ENCODE measurements around the gene PCNX3.
A peak's percentile ranks its signal among the peaks of the same experiment; 100 is the strongest.

PCNX3 gene

GRCh38 chr11:65615229-65615949 is at the start of gene PCNX3:
PCNX3 (plus strand) TSS chr11:65615776; CDS start chr11:65616312, 536 bp downstream.
- peak; percentile 100 for DNase-seq

- DNase-seq: no peak
Observed at GRCh38 chr11:65569164-65569972, 46.2 kb upstream of the PCNX3 start.

GRCh38 chr11:65569973-65570918 is 45.3 kb upstream of the PCNX3 start, which contains the start of gene ZNRD2:
ZNRD2 (plus strand) TSS chr11:65570477; CDS start chr11:65570492, 15 bp downstream.
- DNase-seq: peak; percentile 99

DNA sequence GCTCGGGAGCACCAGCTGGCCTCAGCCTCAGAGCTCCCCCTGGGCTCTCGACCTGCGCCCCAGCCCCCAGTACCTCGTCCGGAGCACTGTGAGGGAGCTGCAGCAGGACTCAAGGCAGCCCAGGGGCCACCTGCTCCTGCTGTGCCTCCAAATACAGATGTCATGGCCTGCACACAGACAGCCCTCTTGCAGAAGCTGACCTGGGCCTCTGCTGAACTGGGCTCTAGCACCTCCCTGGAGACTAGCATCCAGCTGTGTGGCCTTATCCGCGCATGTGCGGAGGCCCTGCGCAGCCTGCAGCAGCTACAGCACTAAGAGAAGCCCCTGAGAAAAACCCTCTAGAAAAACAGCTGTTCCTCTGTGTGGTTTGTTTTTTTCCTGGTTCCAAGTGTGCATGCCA is 44.2 kb upstream of the PCNX3 start:
- DNase-seq: no peak

- DNase-seq: no peak
Observed at GRCh38 chr11:65571940-65572339, 43.6 kb upstream of the PCNX3 start.

- DNase-seq: peak; percentile 89
Observed at GRCh38 chr11:65572356-65573051, 43.1 kb upstream of the PCNX3 start, which contains the start of gene FAM89B. FAM89B (plus strand) TSS chr11:65572538; CDS start chr11:65572670, 132 bp downstream.

GRCh38 chr11:65573391-65574079 is 42.0 kb upstream of the PCNX3 start:
- DNase-seq: no peak

DNA sequence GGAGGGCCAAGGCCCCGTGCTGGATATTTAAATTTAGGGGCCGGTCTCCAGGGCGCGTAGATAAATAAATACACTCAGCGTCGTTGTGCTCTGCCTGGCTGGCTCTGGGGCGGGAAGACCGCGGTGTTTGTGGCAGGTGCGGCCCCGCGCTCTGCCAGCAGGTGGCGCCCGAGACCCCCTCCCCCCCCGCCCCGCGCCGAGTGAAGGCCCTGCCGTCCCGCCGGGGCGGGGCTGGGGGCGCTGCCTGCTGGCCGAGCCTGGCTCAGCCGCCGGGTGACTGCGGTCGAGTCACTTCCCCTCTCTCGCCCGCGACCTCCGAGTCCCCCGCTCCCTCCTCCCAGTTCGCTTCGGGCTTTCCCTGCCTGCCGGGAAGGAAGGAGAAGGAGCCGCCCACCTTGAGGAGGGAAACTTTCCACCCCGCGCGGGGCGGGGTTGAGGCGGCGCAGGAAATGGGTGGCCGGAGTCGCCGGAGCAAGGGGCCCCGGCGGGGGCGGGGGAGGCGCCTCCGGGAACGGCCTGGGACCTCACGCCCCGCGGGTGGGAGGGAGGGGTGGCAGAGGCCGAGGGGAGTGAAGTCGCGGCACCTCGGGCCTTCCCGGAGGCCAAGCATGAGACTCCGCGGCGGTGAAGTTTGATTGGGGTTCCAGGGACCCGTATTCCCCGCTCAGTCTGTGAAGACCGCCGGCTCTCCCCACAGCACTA is 41.3 kb upstream of the PCNX3 start:
- DNase-seq: peak; percentile 95

- no peak for DNase-seq
Observed at GRCh38 chr11:65574811-65575567, 40.6 kb upstream of the PCNX3 start.

DNA sequence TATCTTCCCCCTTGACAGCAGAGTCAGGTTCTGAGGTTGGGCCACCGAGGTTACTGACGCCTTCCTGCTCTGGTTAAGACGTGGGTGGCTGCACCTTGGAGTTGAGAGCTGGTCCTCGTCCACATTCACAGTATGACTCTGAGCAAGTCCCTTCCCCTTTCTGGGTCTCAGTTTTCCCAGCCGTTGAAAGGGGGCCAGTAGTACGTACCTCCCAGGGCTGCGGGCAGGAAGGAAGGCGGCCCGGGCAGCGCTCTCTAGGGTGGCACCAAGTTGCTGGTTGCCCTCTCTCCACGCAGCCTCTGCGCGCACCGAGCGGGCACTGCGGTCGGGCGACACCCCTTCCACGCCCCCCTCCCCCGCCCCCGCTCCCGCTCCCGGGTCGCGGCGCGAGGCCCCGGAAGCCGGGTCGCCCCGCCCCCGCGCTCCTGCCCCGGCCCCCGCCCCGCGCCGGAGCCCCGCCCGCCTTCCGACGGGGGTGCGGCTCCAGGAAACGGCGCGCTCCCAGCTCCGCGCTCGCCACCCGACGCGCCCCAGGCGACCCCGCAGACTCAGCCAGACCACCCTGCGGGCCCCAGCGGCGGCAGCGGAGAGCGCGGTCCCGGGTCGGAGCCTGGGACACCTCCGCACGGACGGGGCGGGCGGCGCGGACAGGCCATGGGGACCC is 39.9 kb upstream of the PCNX3 start, which contains the start of gene EHBP1L1:
Gene EHBP1L1, plus strand, starts transcription at position 486 of the 664 bp plus-strand sequence. CDS start 250 bp downstream, outside the sequence.
- DNase-seq: peak; percentile 86

GRCh38 chr11:65576232-65576866 is 39.2 kb upstream of the PCNX3 start:
- no peak for DNase-seq

DNA sequence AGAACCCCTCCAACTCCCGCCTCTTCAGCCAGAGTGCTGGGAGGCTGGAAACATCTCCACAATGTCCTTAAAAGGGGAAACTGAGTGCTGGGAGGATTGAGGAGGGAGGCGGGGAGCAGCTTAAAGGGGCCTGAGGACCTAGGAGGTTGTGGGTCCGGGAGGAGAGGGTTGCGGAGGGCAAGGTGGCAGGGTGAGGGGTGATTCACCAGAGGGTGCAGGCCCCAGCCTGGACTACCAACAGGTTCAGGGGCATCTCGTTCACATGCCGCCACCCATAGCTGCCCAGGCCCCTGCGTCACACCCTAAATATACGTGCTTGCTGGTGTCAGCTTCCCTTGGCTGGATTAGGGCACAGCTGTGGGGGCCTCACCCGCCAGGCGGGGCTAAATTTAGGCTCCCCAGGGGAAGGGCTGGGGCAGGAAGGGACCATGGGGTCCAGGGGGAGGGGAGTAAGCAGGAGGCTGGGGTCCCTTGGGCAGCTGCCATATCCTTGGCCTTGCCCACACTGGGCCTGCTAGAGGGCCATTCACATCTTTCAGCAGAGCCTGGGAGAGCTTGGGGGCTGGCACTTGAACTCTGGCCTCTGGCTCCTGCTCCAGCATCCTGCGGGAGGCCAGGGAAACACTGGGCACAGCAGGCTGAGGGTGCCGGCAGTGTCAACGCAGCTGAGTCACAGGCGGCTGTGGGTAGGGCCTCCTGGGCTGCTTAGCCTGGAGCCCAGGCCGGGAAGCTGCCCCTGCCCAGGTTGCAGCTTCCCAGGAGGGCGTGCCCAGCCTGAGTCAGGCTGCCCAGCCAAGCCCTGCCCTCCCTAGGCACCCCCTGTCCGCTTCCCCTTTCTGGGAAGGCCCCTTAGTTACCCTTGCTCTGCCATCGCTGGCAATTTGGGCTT is 38.5 kb upstream of the PCNX3 start:
- peak; percentile 84 for DNase-seq

DNA sequence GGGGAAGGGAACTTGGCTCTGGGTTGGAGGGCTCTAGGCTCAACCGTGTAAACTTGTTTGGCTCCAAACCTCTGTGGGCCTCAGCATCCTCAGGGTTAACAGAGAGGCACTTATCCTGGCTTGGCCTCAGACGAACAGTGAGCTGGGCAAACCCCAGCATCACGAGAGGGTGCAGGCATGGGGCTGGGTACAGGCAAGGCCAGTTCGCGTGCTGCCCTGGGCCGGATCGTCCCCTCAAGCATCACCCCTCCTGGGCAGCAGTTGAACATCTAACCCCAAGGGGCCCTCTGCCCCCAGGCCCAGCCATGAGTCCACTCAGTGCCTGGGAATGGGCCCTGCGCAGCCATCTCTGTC is 37.8 kb upstream of the PCNX3 start:
- no peak for DNase-seq

- DNase-seq: no peak
Observed at GRCh38 chr11:65578134-65578533, 37.4 kb upstream of the PCNX3 start.

DNA sequence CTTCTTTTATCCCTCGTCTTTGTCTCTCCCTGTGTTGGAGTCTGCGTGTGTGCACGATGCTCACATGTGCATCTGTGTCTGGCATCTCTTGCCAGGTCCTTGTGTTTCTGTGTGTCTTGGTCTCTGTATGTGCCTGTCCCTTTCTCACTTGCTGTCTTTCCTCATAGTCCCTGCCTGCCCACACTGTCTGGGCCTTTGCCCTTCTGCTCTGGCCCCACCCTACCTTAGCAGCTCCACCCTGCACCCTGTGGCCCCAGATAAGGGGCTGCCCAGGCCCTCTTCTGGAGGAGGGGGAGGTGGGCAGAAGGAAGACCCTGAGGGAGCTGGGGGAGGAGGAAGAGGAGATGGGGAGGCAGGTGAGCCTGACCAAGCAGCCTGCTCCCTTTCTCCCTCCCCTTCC is 36.9 kb upstream of the PCNX3 start:
- DNase-seq: no peak

DNA sequence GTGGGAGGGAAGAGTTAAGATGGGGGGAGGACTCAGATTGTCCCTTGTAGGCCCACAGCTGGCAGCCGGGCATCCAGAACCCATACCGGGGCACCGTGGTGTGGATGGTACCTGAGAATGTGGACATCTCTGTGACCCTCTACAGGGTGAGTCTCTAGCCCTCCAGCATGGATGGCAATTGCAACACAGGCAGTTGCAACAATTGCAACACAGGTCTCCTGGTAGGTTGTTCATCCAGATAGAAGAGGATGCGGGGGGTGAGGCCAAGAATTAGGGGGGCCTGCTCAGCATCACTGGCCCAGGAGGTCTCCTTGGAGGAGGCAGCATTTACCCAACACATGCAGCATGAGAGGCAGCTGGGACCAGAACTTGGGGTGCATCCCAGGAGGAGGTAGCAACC is 36.3 kb upstream of the PCNX3 start:
- DNase-seq: no peak

DNA sequence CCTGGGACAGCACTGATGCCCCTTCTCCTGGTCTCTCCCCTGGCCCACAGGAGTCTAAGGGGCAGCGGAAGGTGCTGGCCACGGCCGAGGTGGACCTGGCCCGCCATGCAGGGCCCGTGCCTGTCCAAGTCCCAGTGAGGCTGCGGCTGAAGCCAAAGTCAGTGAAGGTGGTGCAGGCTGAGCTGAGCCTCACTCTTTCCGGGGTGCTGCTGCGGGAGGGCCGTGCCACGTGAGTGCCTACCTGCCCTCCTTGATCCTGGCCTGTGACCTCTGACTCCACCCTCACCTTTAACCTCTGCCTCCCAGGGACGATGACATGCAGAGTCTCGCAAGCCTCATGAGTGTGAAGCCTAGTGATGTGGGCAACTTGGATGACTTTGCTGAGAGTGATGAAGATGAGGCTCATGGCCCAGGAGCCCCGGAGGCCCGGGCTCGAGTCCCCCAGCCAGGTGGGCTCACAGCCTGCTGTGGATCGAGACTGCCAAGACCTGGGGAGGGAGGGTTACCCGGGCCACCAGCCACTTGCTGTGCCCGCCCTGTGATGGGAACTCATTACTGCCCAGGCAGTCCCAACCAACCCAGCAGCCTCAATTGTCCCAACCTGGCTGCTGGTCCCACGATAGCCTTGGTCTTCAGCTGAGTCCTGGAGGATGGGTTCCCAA is 35.4 kb upstream of the PCNX3 start:
- no peak for DNase-seq

Measured in CD4-positive, alpha-beta T cell treated with Interleukin-15 for 1 hour (primary cell).